H9 (cell line): ENCODE results near the gene SPEG. TPM values are rescaled to one million over a fixed set of nuclear protein-coding genes. Genes with fewer than 3 reads are reported as not detected.

ENCODE experiments used
- DNase-seq: peaks from one replicate; pipeline ENCODE4 v3.0.0-alpha.2; 2017
- H2AFZ ChIP-seq: one replicate; pipeline ENCODE4 v1.6.1; 2013; ENCODE audit warnings: mild to moderate bottlenecking, low read length, control low read depth, moderate library complexity
- H2AK5ac ChIP-seq: 2 replicates; pipeline ENCODE4 v1.6.1; 2013; ENCODE audit warnings: low read length, control low read depth, mixed read lengths; ENCODE audit not compliant: insufficient read length
- H2BK120ac ChIP-seq: one replicate; pipeline ENCODE4 v1.6.1; 2013; ENCODE audit warnings: low read depth, mild to moderate bottlenecking, low read length, control low read depth, inconsistent platforms; ENCODE audit not compliant: poor library complexity, severe bottlenecking
- H2BK12ac ChIP-seq: 2 replicates; pipeline ENCODE4 v1.6.1; 2013; ENCODE audit warnings: low read length, control low read depth, mixed read lengths, low read depth; ENCODE audit not compliant: insufficient read length
- H2BK15ac ChIP-seq: 2 replicates; pipeline ENCODE4 v1.6.1; 2013; ENCODE audit warnings: low read depth, low read length, control low read depth
- H2BK20ac ChIP-seq: one replicate; pipeline ENCODE4 v1.6.1; 2013; ENCODE audit warnings: low read depth, mild to moderate bottlenecking, low read length, control low read depth, inconsistent platforms; ENCODE audit not compliant: poor library complexity, severe bottlenecking
- H2BK5ac ChIP-seq: 2 replicates; pipeline ENCODE4 v1.6.1; 2013; ENCODE audit warnings: low read length, control low read depth, mixed read lengths; ENCODE audit not compliant: insufficient read length
- H3K14ac ChIP-seq: 2 replicates; pipeline ENCODE4 v1.6.1; 2013; ENCODE audit warnings: low read length, control low read depth; ENCODE audit not compliant: insufficient read depth
- H3K18ac ChIP-seq: 2 replicates; pipeline ENCODE4 v1.6.1; 2013; ENCODE audit warnings: low read depth, mild to moderate bottlenecking, mixed read lengths, low read length, control low read depth; ENCODE audit not compliant: insufficient read length
- H3K23ac ChIP-seq: 2 replicates; pipeline ENCODE4 v1.6.1; 2013; ENCODE audit warnings: low read length, control low read depth, mixed read lengths, low read depth; ENCODE audit not compliant: insufficient read length
- H3K23me2 ChIP-seq: 2 replicates; pipeline ENCODE4 v1.6.1; 2013; ENCODE audit warnings: low read depth, mild to moderate bottlenecking, mixed read lengths, low read length, control low read depth; ENCODE audit not compliant: insufficient read length, poor library complexity, severe bottlenecking
- H3K27ac ChIP-seq: 2 replicates; pipeline ENCODE4 v1.5.1; 2013; ENCODE audit warnings: low read length, control low read depth, mixed read lengths, low read depth; ENCODE audit not compliant: insufficient read length
- H3K27me3 ChIP-seq: 2 replicates; pipeline ENCODE4 v1.6.1; 2013; ENCODE audit warnings: low read length, control low read depth, inconsistent platforms; ENCODE audit not compliant: insufficient read depth
- H3K4ac ChIP-seq: 2 replicates; pipeline ENCODE4 v1.6.1; 2013; ENCODE audit warnings: low read depth, mild to moderate bottlenecking, control low read depth, inconsistent platforms, low read length, moderate library complexity
- H3K4me1 ChIP-seq: 2 replicates; pipeline ENCODE4 v1.6.1; 2013; ENCODE audit warnings: low read length, control low read depth, inconsistent platforms; ENCODE audit not compliant: insufficient read depth
- H3K4me2 ChIP-seq: 2 replicates; pipeline ENCODE4 v1.6.1; 2013; ENCODE audit warnings: low read length, control low read depth, mixed read lengths; ENCODE audit not compliant: insufficient read length, insufficient read depth
- H3K56ac ChIP-seq: 2 replicates; pipeline ENCODE4 v1.6.1; 2013; ENCODE audit warnings: low read depth, mild to moderate bottlenecking, mixed read lengths, low read length, control low read depth; ENCODE audit not compliant: insufficient read length
- H3K79me1 ChIP-seq: 2 replicates; pipeline ENCODE4 v1.6.1; 2013; ENCODE audit warnings: low read depth, mild to moderate bottlenecking, moderate library complexity, low read length, control low read depth, inconsistent platforms; ENCODE audit not compliant: insufficient read depth, poor library complexity, severe bottlenecking
- H3K79me2 ChIP-seq: 2 replicates; pipeline ENCODE4 v1.6.1; 2013; ENCODE audit warnings: low read length, control low read depth, inconsistent platforms; ENCODE audit not compliant: insufficient read depth
- H3K9ac ChIP-seq: 2 replicates; pipeline ENCODE4 v1.6.1; 2013; ENCODE audit warnings: low read length, control low read depth, mixed read lengths; ENCODE audit not compliant: insufficient read length; ENCODE audit errors: extremely low read depth
- H3K9me3 ChIP-seq: one replicate; pipeline ENCODE4 v1.6.1; 2013; ENCODE audit warnings: low read depth, low read length, inconsistent platforms; ENCODE audit not compliant: control insufficient read depth
- H3T11ph ChIP-seq: one replicate; pipeline ENCODE4 v1.6.1; 2013; ENCODE audit warnings: mild to moderate bottlenecking, low read length, control low read depth, inconsistent platforms
- H4K20me1 ChIP-seq: one replicate; pipeline ENCODE4 v1.6.1; 2013; ENCODE audit not compliant: control insufficient read depth, insufficient read length, insufficient read depth
- H4K5ac ChIP-seq: 2 replicates; pipeline ENCODE4 v1.6.1; 2013; ENCODE audit warnings: low read depth, mild to moderate bottlenecking, mixed read lengths, low read length, control low read depth; ENCODE audit not compliant: insufficient read length
- H4K8ac ChIP-seq: replicated peaks from 2 replicates; pipeline ENCODE4 v1.6.1; 2013; ENCODE audit warnings: low read length, control low read depth, mixed read lengths, low read depth; ENCODE audit not compliant: insufficient read length
- H4K91ac ChIP-seq: 2 replicates; pipeline ENCODE4 v1.6.1; 2013; ENCODE audit warnings: low read depth, mild to moderate bottlenecking, moderate library complexity, mixed read lengths, low read length, control low read depth; ENCODE audit not compliant: insufficient read length
- H3K27ac Mint-ChIP-seq, 3 experiments: 2 replicates in 2 of 3; 3 replicates in 1 of 3; pipeline ENCODE4 v1.8.0; 2020 to 2021; ENCODE audit warnings: mixed read lengths in 3 of 3, mild to moderate bottlenecking in 1 of 3, moderate library complexity in 1 of 3
- H3K27me3 Mint-ChIP-seq: 2 replicates; pipeline ENCODE4 v1.8.0; 2021; ENCODE audit warnings: low read depth, mild to moderate bottlenecking, moderate library complexity, mixed read lengths
- H3K36me3 Mint-ChIP-seq, 3 experiments: 2 replicates in 2 of 3; 3 replicates in 1 of 3; pipeline ENCODE4 v1.8.0; 2020 to 2021; ENCODE audit warnings: low read depth in 3 of 3, mixed read lengths in 3 of 3; ENCODE audit not compliant: insufficient read depth in 1 of 3
- H3K4me1 Mint-ChIP-seq, 2 experiments: 2 replicates each; pipeline ENCODE4 v1.8.0; 2020; ENCODE audit warnings: mixed read lengths in 2 of 2
- H3K4me3 Mint-ChIP-seq, 2 experiments: 2 replicates in 1 of 2; 3 replicates in 1 of 2; pipeline ENCODE4 v1.8.0; 2020 to 2021; ENCODE audit warnings: mild to moderate bottlenecking in 2 of 2, mixed read lengths in 2 of 2, moderate library complexity in 1 of 2
- H3K9me3 Mint-ChIP-seq, 2 experiments: 2 replicates in 1 of 2; 3 replicates in 1 of 2; pipeline ENCODE4 v1.8.0; 2020; ENCODE audit warnings: mild to moderate bottlenecking in 2 of 2, mixed read lengths in 2 of 2, moderate library complexity in 1 of 2
- CTCF ChIP-seq: fragments of 200-600 bp; sonication (generic); conservative IDR thresholded peaks from 3 replicates; pipeline ENCODE4 v1.8.0; 2021; ENCODE audit warnings: antibody characterized with exemption, mild to moderate bottlenecking
- WGBS: extraction: QIAGEN DNeasy Blood & Tissue Kit; methylation state at CpG from one replicate; pipeline ENCODE4 v1.1.7; 2013; ENCODE audit warnings: missing lambda C conversion rate, low lambda C conversion rate, mixed read lengths; ENCODE audit not compliant: insufficient read length; ENCODE audit errors: extremely low coverage; 5-methylcytosine and 5-hydroxymethylcytosine counted together
- total RNA-seq: library from RNA; stranded (reverse); gene quantifications from 2 replicates; pipeline ENCODE4 v1.2.1, GENCODE V29; 2021

SPEG gene
- total RNA-seq, 1 experiment from 2014 or later: 23.7 TPM

GRCh38 chr2:219475697-219476651 is 41.3 kb downstream of the SPEG start:
- H3T11ph ChIP-seq: no peak overlapping the region
- H4K91ac ChIP-seq: no peak overlapping the region
- H3K4me1 Mint-ChIP-seq: peaks cover 18 to 23% of the 10 kb centered on the region in 2 experiments
- no peaks in the 10 kb centered on the region for H3K9me3 ChIP-seq
- peak; percentile 94 for TF ChIP-seq CTCF
- H2AFZ ChIP-seq: no peak overlapping the region
- no peak overlapping the region for H2BK12ac ChIP-seq
- H3K79me2 ChIP-seq: no peaks in the 10 kb centered on the region
- no peak overlapping the region for H3K56ac ChIP-seq
- no peak overlapping the region for H4K5ac ChIP-seq
- H3K9ac ChIP-seq: peak overlapping the region; percentile 24
- H3K4me3 Mint-ChIP-seq: peak overlapping the region; percentile 65 to 84
- H3K23ac ChIP-seq: no peak overlapping the region
- no peak overlapping the region for H4K8ac ChIP-seq
- H3K9me3 Mint-ChIP-seq: no peaks in the 10 kb centered on the region; a peak in 1 of 5 replicates
- no peak overlapping the region for H2BK20ac ChIP-seq
- H4K20me1 ChIP-seq: no peaks in the 10 kb centered on the region
- H3K23me2 ChIP-seq: peaks cover 2% of the 10 kb centered on the region
- no peak overlapping the region for H2BK5ac ChIP-seq
- peaks cover 4% of the 10 kb centered on the region for H3K27me3 Mint-ChIP-seq
- H3K4me2 ChIP-seq: peak overlapping the region; percentile 77
- H3K14ac ChIP-seq: peak overlapping the region; percentile 64; the same call in 1 of the 2 replicates
- WGBS: no CpG with 5 or more reads among the region's 14 CpGs
- H3K27me3 ChIP-seq: no peaks in the 10 kb centered on the region
- peak; percentile 88 for DNase-seq
- no peaks in the 10 kb centered on the region for H3K79me1 ChIP-seq
- H3K18ac ChIP-seq: peak overlapping the region; percentile 76
- no peak overlapping the region for H3K27ac ChIP-seq
- H2AK5ac ChIP-seq: no peak overlapping the region
- no peak overlapping the region for H2BK15ac ChIP-seq
- H2BK120ac ChIP-seq: peak overlapping the region; percentile 85
- H3K36me3 Mint-ChIP-seq: peaks cover 3 to 4% (median 4%) of the 10 kb centered on the region in 3 experiments; a peak in 4 of 7 replicates
- H3K4me1 ChIP-seq: no peaks in the 10 kb centered on the region
- H3K27ac Mint-ChIP-seq: peak overlapping the region; percentile 86 to 97 (median 90); a peak in 6 of 7 replicates
- no peak overlapping the region for H3K4ac ChIP-seq
